HepG2 (cell line): Measurements from ENCODE around the gene EGFLAM. TPM values are rescaled to one million over a fixed set of nuclear protein-coding genes. Genes with fewer than 3 reads are reported as not detected.

Experiments used
- ATAC-seq: fragments of 200-7000 bp; cut with Tn5 transposase; 3 replicates; pipeline ENCODE4 v1.9.1; 2020; ENCODE audit warnings: mild to moderate bottlenecking, moderate library complexity
- BruUV-seq: library from RNA; stranded (reverse); fragments of 400-500 nt; replicated peaks from 2 replicates; lab custom pipeline; 2021; lab: Mats Ljungman, UMichigan
- CTCF ChIA-PET: fragments of 300-600 bp; formaldehyde crosslinking; extraction: SDS; loops from one replicate; lab custom pipeline; 2021; ENCODE audit warnings: low total read pairs, inconsistent platforms, low intra/inter-chr PET ratio; lab: Yijun Ruan, JAX
- POLR2A ChIA-PET: fragments of 350-600 bp; sonication (Branson Sonifier 250); formaldehyde crosslinking; loops from one replicate; lab custom pipeline; 2020; ENCODE audit warnings: antibody characterized with exemption, inconsistent platforms; lab: Yijun Ruan, JAX
- DNase-seq: peaks from one replicate; pipeline ENCODE4 v3.0.0-alpha.2; 2015; ENCODE audit warnings: low spot score
- FAIRE-seq: peaks from 3 replicates; lab custom pipeline; 2011; peaks lifted over from hg19 to GRCh38; lab: Jason Lieb, UNC
- H2AFZ ChIP-seq: one replicate; pipeline ENCODE4 v1.6.1; 2011; ENCODE audit warnings: low read length, inconsistent platforms
- H3K27ac ChIP-seq: fragments of 300-600 bp; 3 replicates; pipeline ENCODE4 v1.8.0; 2011; ENCODE audit warnings: mixed run types, mild to moderate bottlenecking, mixed read lengths, low read length, inconsistent platforms; ENCODE audit not compliant: insufficient read depth; ENCODE audit errors: extremely low read length
- H3K27me3 ChIP-seq, 2 experiments: fragments of 200-600 bp in 1 of 2; 2 replicates in 1 of 2; 3 replicates in 1 of 2; pipeline versions ENCODE4 v1.6.0 to v1.8.0; 2011; ENCODE audit warnings: low read length in 2 of 2, mild to moderate bottlenecking in 2 of 2, moderate library complexity in 2 of 2, inconsistent platforms in 1 of 2; ENCODE audit not compliant: insufficient read depth in 2 of 2, control insufficient read depth in 1 of 2
- H3K36me3 ChIP-seq, 2 experiments: fragments of 200-600 bp in 1 of 2; replicated peaks in 1 of 2; 2 replicates in 1 of 2; 3 replicates in 1 of 2; pipeline versions ENCODE4 v1.5.1 to v1.8.0; 2011; ENCODE audit warnings: low read length in 2 of 2, inconsistent platforms in 1 of 2; ENCODE audit not compliant: insufficient read depth in 2 of 2, control insufficient read depth in 1 of 2
- H3K4me1 ChIP-seq: 2 replicates; pipeline ENCODE4 v1.5.1; 2012; ENCODE audit warnings: low read length, inconsistent platforms; ENCODE audit not compliant: insufficient read depth
- H3K4me2 ChIP-seq: 2 replicates; pipeline ENCODE4 v1.6.0; 2011; ENCODE audit warnings: low read depth, low read length, inconsistent platforms
- H3K4me3 ChIP-seq, 3 experiments: fragments of 200-600 bp in 1 of 3; sonication (generic), shearing (Covaris generic) in 1 of 3; replicated peaks in 1 of 3; 2 replicates each; pipeline ENCODE4 v1.5.1; 2011 to 2016; ENCODE audit warnings: low read length in 3 of 3, inconsistent platforms in 2 of 3, low read depth in 2 of 3, mild to moderate bottlenecking in 2 of 3, control low read depth in 1 of 3, mixed read lengths in 1 of 3; ENCODE audit not compliant: insufficient read depth in 1 of 3
- H3K79me2 ChIP-seq: one replicate; pipeline ENCODE4 v1.6.1; 2011; ENCODE audit warnings: low read length, inconsistent platforms; ENCODE audit not compliant: insufficient read depth
- H3K9ac ChIP-seq: 2 replicates; pipeline ENCODE4 v1.6.0; 2011; ENCODE audit warnings: mild to moderate bottlenecking, low read depth, low read length, inconsistent platforms; ENCODE audit not compliant: insufficient read depth
- H3K9me3 ChIP-seq: 2 replicates; pipeline ENCODE4 v1.5.1; 2012; ENCODE audit warnings: mild to moderate bottlenecking, low read length
- H4K20me1 ChIP-seq: 2 replicates; pipeline ENCODE4 v1.6.0; 2011; ENCODE audit warnings: inconsistent platforms, mild to moderate bottlenecking, low read length, moderate library complexity; ENCODE audit not compliant: insufficient read depth
- BRCA1 ChIP-seq: sonication (generic); formaldehyde crosslinking; IDR thresholded peaks from 2 replicates; pipeline ENCODE4 v1.4.0; 2020; ENCODE audit warnings: missing genetic modification reagents
- CTCF ChIP-seq: sonication (generic); formaldehyde crosslinking; IDR thresholded peaks from 2 replicates; pipeline ENCODE4 v1.5.0; 2020; ENCODE audit warnings: mild to moderate bottlenecking, missing genetic modification reagents, moderate library complexity
- FOXO1 ChIP-seq: sonication (generic); formaldehyde crosslinking; IDR thresholded peaks from 2 replicates; pipeline ENCODE4 v1.4.0; 2020; ENCODE audit warnings: missing genetic modification reagents
- MLLT10 ChIP-seq: sonication (generic); formaldehyde crosslinking; IDR thresholded peaks from 2 replicates; pipeline ENCODE4 v1.4.0; 2020; ENCODE audit warnings: missing genetic modification reagents
- SNAPC5 ChIP-seq: sonication (generic); formaldehyde crosslinking; IDR thresholded peaks from 2 replicates; pipeline ENCODE4 v1.8.1; 2023; ENCODE audit warnings: mild to moderate bottlenecking, missing genetic modification reagents, borderline replicate concordance
- SP1 ChIP-seq, 2 experiments: fragments of 450-650 bp in 1 of 2; sonication (generic) in 1 of 2; formaldehyde crosslinking in 1 of 2; IDR thresholded peaks; 2 replicates each; pipeline versions ENCODE4 v1.4.0 to v1.6.1; 2016 to 2020; ENCODE audit warnings: missing genetic modification reagents in 1 of 2
- ZBTB49 ChIP-seq: sonication (generic); formaldehyde crosslinking; IDR thresholded peaks from 2 replicates; pipeline ENCODE4 v1.4.0; 2020; ENCODE audit warnings: missing genetic modification reagents, borderline replicate concordance
- ZMYM2 ChIP-seq: sonication (generic); formaldehyde crosslinking; IDR thresholded peaks from 2 replicates; pipeline ENCODE4 v1.8.0; 2022; ENCODE audit warnings: mild to moderate bottlenecking, missing genetic modification reagents
- WGBS: methylation state at CpG from one replicate; pipeline ENCODE4 v1.1.6; 2017; ENCODE audit warnings: low lambda C conversion rate; 5-methylcytosine and 5-hydroxymethylcytosine counted together
- in situ Hi-C: cut with HindIII; loops from 2 replicates; pipeline ENCODE4 v1.10.0; 2017; ENCODE audit warnings: low pct_unique_long_range_greater_than_20kb; ENCODE audit not compliant: extremely low pct_ligation_motif_present
- intact Hi-C: fragments of 100-400 bp; cut with micrococcal nuclease; formaldehyde crosslinking; loops from one replicate; pipeline ENCODE4 v1.10.0; 2022; ENCODE audit not compliant: unreplicated experiment
- polyA plus RNA-seq, 8 experiments: library from polyadenylated mRNA; depleted of rRNA in 3 of 8; stranded (reverse) in 7 of 8; unstranded in 1 of 8; fragments of >200 nt; fragmentation: Illumina TruSeq in 4 of 8; extraction: Trizol in 4 of 8; gene quantifications; 2 replicates each; pipeline versions ENCODE4 v1.2.1 to v1.2.3, GENCODE V29; 2011 to 2016; ENCODE audit warnings: low read depth in 4 of 8, missing spikeins in 1 of 8, mixed read lengths in 1 of 8; ENCODE audit not compliant: insufficient read depth in 1 of 8
- total RNA-seq, 5 experiments: library from RNA; depleted of rRNA; stranded (reverse); fragments of >200 nt; fragmentation: Illumina TruSeq; extraction: Trizol; gene quantifications; 2 replicates each; pipeline ENCODE4 v1.2.3, GENCODE V29; 2016; ENCODE audit warnings: low read depth in 1 of 5

EGFLAM gene
- total and polyA plus RNA-seq, 2 of the 13 experiments (the other 11 are each of a cell fraction or from before 2014, with no cell fraction given), result not detected

- TF ChIP-seq ZBTB49 (CRISPR knock-in tag) (no peak), SNAPC5 (no peak), SP1 (IDR thresholded peaks at IDR 0.05) (no peak), SP1 (CRISPR knock-in tag; IDR thresholded peaks at IDR 0.05) (no peak)
These were observed 70.9 kb downstream of the EGFLAM start (continued) for GRCh38 chr5:38329132-38329715.

GRCh38 chr5:38330207-38330606 lies 71.8 kb downstream of the EGFLAM start:
- BruUV-seq, result no TSS peak
- ATAC-seq, result no peak
- Histone ChIP-seq H3K4me1 (no peaks in the 10 kb centered on the region), H3K79me2 (no peaks in the 10 kb centered on the region), H3K9ac (no peak overlapping the region), H3K27me3 (no peaks in the 10 kb centered on the region), H3K9me3 (no peaks in the 10 kb centered on the region), H3K36me3 (no peaks in the 10 kb centered on the region), H2AFZ (no peak overlapping the region), H3K4me3 (no peak overlapping the region), H3K27ac (no peak overlapping the region), H4K20me1 (no peaks in the 10 kb centered on the region), H3K4me2 (no peak overlapping the region)
- no peak for FAIRE-seq
- TF ChIP-seq CTCF (CRISPR knock-in tag) (no peak), MLLT10 (CRISPR knock-in tag) (no peak), BRCA1 (CRISPR knock-in tag) (no peak), ZMYM2 (no peak), FOXO1 (CRISPR knock-in tag) (no peak)
- in situ Hi-C loops, result no loop called here
- CTCF ChIA-PET, result no interaction called here
- no peak for DNase-seq
- POLR2A ChIA-PET, result no interaction called here
- intact Hi-C loops, result no loop called here
- 27% methylated on average over 4 of the region's 4 CpGs for WGBS
